ENCODE results near the gene RAP2B. TPM values are rescaled to one million over a fixed set of nuclear protein-coding genes. Genes with fewer than 3 reads are reported as not detected.
"Not testable (repeated sequence)": the region's sequence is repeated elsewhere in the genome, so short reads cannot be mapped to it uniquely, and the experiment has no call there.

RAP2B gene
- 9.5 TPM for polyA plus RNA-seq (2013, experiment 1 of 2)
- polyA plus RNA-seq (2013, experiment 2 of 2): 10.1 TPM

DNA sequence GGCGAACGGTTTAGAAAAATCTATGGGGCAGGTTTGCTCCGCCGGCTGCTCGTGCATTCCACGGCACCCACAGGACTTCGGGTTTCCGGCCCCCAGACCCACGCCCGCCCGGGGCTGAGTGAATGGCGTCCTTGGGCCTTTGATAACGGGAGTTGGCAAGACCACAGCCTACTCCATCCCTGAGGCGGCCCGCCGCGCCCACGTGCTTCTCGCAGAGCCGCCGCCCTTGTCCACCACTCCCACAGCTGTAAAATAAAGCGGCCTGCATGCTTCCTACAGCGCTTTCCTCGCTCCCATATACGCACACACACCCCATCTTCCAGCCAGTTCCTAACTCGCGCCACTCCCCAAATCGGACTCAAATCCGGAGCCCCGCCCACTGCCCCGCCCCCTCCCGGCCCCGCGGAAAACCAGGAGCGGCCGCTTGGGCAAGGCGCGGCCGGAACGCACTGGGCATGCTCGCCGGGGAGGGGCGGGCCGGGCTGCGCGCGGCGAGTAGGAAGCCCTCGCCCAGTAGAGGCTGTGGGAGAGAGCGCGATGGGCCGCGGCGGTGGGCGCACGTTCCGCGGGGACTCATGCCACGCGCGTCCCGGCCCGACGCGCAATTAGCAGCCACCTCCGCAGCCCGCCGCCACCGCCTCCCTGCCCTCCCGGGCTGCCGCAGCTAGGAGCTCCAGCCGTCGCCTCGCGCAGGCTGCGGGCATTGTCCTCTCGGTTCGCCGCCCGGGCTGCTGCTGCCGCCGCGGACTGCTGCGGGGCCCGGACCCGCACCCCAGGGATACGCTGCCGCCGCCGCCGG lies at the start of gene RAP2B:
RAP2B (plus strand) TSS at position 513 of the 799 bp plus-strand sequence. CDS start 468 bp downstream, outside the sequence.
- Histone ChIP-seq H3K4me1 (ENCODE audit: control insufficient read depth, insufficient read depth, low read depth, low read length) (peaks cover 7% of the 10 kb centered on the region), H2BK15ac (ENCODE audit: low read depth, poor library complexity, severe bottlenecking) (peak within 1 kb of the TSS; percentile 86), H4K8ac (ENCODE audit: low read length) (peak within 1 kb of the TSS; percentile 87), H2BK12ac (ENCODE audit: low read length in 2 of 2) (peak within 1 kb of the TSS in 1 of 2 experiments; percentile 60), H3K4ac (ENCODE audit: low read depth in 1 of 2, low read length in 2 of 2) (peak within 1 kb of the TSS; percentile 35 to 54), H2BK5ac (ENCODE audit: low read depth, low read length, poor library complexity, severe bottlenecking) (peak within 1 kb of the TSS; percentile 95), H3K18ac (ENCODE audit: low read depth in 1 of 2, low read length in 2 of 2) (peak within 1 kb of the TSS; percentile 83 to 94), H2BK120ac (ENCODE audit: low read depth, low read length) (peak within 1 kb of the TSS; percentile 75), H3K27me3 (ENCODE audit: control insufficient read depth in 1 of 2, insufficient read depth in 1 of 2, low read length in 2 of 2) (no peaks in the 10 kb centered on the region), H4K91ac (ENCODE audit: low read length) (peak within 1 kb of the TSS; percentile 93), H2AK5ac (ENCODE audit: low read length, severe bottlenecking) (no peak within 1 kb of the TSS), H3K4me2 (ENCODE audit: low read length, poor library complexity, severe bottlenecking) (peak within 1 kb of the TSS; percentile 79), H3K23ac (ENCODE audit: low read length in 2 of 2) (peak within 1 kb of the TSS in 1 of 2 experiments; percentile 54), H3K14ac (ENCODE audit: low read length in 2 of 2) (peak within 1 kb of the TSS in 1 of 2 experiments; percentile 82), H3K9ac (ENCODE audit: low read length) (peak within 1 kb of the TSS; percentile 99), H3K9me3 (ENCODE audit: control insufficient read depth, low read length) (no peaks in the 10 kb centered on the region), H3K27ac (ENCODE audit: low read length, poor library complexity, severe bottlenecking) (peak within 1 kb of the TSS; percentile 100), H3K36me3 (ENCODE audit: control insufficient read depth in 1 of 2, insufficient read depth in 2 of 2, low read depth in 1 of 2, low read length in 2 of 2) (peaks cover 0 to 24% of the 10 kb centered on the region in 2 experiments), H3K4me3 (ENCODE audit: insufficient read depth in 1 of 2, low read depth in 1 of 2, low read length in 2 of 2) (peak within 1 kb of the TSS; percentile 88 to 98), H2AFZ (ENCODE audit: low read depth, low read length) (peak within 1 kb of the TSS; percentile 85), H3K79me1 (replicated peaks; ENCODE audit: low read length, poor library complexity, severe bottlenecking) (no peaks in the 10 kb centered on the region)
- under 1% methylated on average over 60 of the region's 91 CpGs for WGBS
- peak; percentile 96 for DNase-seq

- H3K79me1 ChIP-seq (replicated peaks; ENCODE audit: low read length, poor library complexity, severe bottlenecking): no peaks in the 10 kb centered on the region
- H2BK120ac ChIP-seq (ENCODE audit: low read depth, low read length): no peak overlapping the region
- DNase-seq: no peak
- no peaks in the 10 kb centered on the region for H3K4me1 ChIP-seq (ENCODE audit: control insufficient read depth, insufficient read depth, low read depth, low read length)
- no peak overlapping the region for H2BK5ac ChIP-seq (ENCODE audit: low read depth, low read length, poor library complexity, severe bottlenecking)
- H3K9me3 ChIP-seq (ENCODE audit: control insufficient read depth, low read length): no peaks in the 10 kb centered on the region
- H3K14ac ChIP-seq (ENCODE audit: low read length in 2 of 2): no peak overlapping the region
- H3K27ac ChIP-seq (ENCODE audit: low read length, poor library complexity, severe bottlenecking): no peak overlapping the region
- no peak overlapping the region for H2BK15ac ChIP-seq (ENCODE audit: low read depth, poor library complexity, severe bottlenecking)
- no peaks in the 10 kb centered on the region for H3K36me3 ChIP-seq (ENCODE audit: control insufficient read depth in 1 of 2, insufficient read depth in 2 of 2, low read depth in 1 of 2, low read length in 2 of 2)
- H2BK12ac ChIP-seq (ENCODE audit: low read length in 2 of 2): no peak overlapping the region
- WGBS: 100% methylated on average over 2 of the region's 4 CpGs
- H3K4ac ChIP-seq (ENCODE audit: low read depth in 1 of 2, low read length in 2 of 2): no peak overlapping the region
- H3K18ac ChIP-seq (ENCODE audit: low read depth in 1 of 2, low read length in 2 of 2): no peak overlapping the region
- H4K91ac ChIP-seq (ENCODE audit: low read length): no peak overlapping the region
- H3K9ac ChIP-seq (ENCODE audit: low read length): no peak overlapping the region
- H4K8ac ChIP-seq (ENCODE audit: low read length): no peak overlapping the region
- no peak overlapping the region for H2AFZ ChIP-seq (ENCODE audit: low read depth, low read length)
- no peak overlapping the region for H3K4me2 ChIP-seq (ENCODE audit: low read length, poor library complexity, severe bottlenecking)
- no peak overlapping the region for H2AK5ac ChIP-seq (ENCODE audit: low read length, severe bottlenecking)
- H3K4me3 ChIP-seq (ENCODE audit: insufficient read depth in 1 of 2, low read depth in 1 of 2, low read length in 2 of 2): no peak overlapping the region
- H3K23ac ChIP-seq (ENCODE audit: low read length in 2 of 2): no peak overlapping the region
- H3K27me3 ChIP-seq (ENCODE audit: control insufficient read depth in 1 of 2, insufficient read depth in 1 of 2, low read length in 2 of 2): no peaks in the 10 kb centered on the region
These were observed 48.5 kb upstream of the RAP2B start for GRCh38 chr3:153113541-153113940.

- not testable (repeated sequence) for H2BK5ac ChIP-seq (ENCODE audit: low read depth, low read length, poor library complexity, severe bottlenecking); H2BK120ac ChIP-seq (ENCODE audit: low read depth, low read length); H3K36me3 ChIP-seq (ENCODE audit: control insufficient read depth in 1 of 2, insufficient read depth in 2 of 2, low read depth in 1 of 2, low read length in 2 of 2); H3K4me1 ChIP-seq (ENCODE audit: control insufficient read depth, insufficient read depth, low read depth, low read length); H4K91ac ChIP-seq (ENCODE audit: low read length); H3K4me3 ChIP-seq (ENCODE audit: insufficient read depth in 1 of 2, low read depth in 1 of 2, low read length in 2 of 2); H2BK15ac ChIP-seq (ENCODE audit: low read depth, poor library complexity, severe bottlenecking); H3K4me2 ChIP-seq (ENCODE audit: low read length, poor library complexity, severe bottlenecking); H3K27me3 ChIP-seq (ENCODE audit: control insufficient read depth in 1 of 2, insufficient read depth in 1 of 2, low read length in 2 of 2); H2AK5ac ChIP-seq (ENCODE audit: low read length, severe bottlenecking); H3K79me1 ChIP-seq (replicated peaks; ENCODE audit: low read length, poor library complexity, severe bottlenecking); H3K14ac ChIP-seq (ENCODE audit: low read length in 2 of 2); H3K23ac ChIP-seq (ENCODE audit: low read length in 2 of 2); H3K27ac ChIP-seq (ENCODE audit: low read length, poor library complexity, severe bottlenecking); H2BK12ac ChIP-seq (ENCODE audit: low read length in 2 of 2); H3K9ac ChIP-seq (ENCODE audit: low read length); H3K18ac ChIP-seq (ENCODE audit: low read depth in 1 of 2, low read length in 2 of 2); H4K8ac ChIP-seq (ENCODE audit: low read length); H2AFZ ChIP-seq (ENCODE audit: low read depth, low read length); H3K4ac ChIP-seq (ENCODE audit: low read depth in 1 of 2, low read length in 2 of 2); H3K9me3 ChIP-seq (ENCODE audit: control insufficient read depth, low read length); DNase-seq
- WGBS: 100% methylated on average over 1 of the region's 3 CpGs
These were observed 47.8 kb upstream of the RAP2B start for GRCh38 chr3:153114270-153114669.

DNA sequence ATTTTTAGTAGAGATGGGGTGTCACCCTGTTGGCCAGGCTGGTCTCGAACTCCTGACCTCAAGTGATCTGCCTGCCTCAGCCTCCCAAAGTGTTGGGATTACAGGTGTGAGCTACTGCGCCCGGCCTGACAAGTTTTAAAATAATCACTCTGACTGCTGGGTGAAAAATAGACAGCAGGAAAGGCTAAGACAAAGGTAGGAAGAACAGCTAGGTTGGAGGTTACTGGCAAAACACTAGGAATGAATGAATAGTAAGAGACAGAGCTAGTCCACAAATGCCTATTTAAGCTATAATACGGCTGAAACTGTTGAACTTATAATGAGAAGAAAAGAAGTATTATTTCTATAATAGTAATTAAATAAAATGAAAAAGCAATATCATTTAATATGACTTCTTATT lies 46.7 kb upstream of the RAP2B start:
- Histone ChIP-seq H3K9me3 (ENCODE audit: control insufficient read depth, low read length) (no peaks in the 10 kb centered on the region), H3K4me1 (ENCODE audit: control insufficient read depth, insufficient read depth, low read depth, low read length) (no peaks in the 10 kb centered on the region), H3K4me3 (ENCODE audit: insufficient read depth in 1 of 2, low read depth in 1 of 2, low read length in 2 of 2) (no peak overlapping the region), H2BK15ac (ENCODE audit: low read depth, poor library complexity, severe bottlenecking) (no peak overlapping the region), H3K27me3 (ENCODE audit: control insufficient read depth in 1 of 2, insufficient read depth in 1 of 2, low read length in 2 of 2) (no peaks in the 10 kb centered on the region), H2BK120ac (ENCODE audit: low read depth, low read length) (no peak overlapping the region), H2BK5ac (ENCODE audit: low read depth, low read length, poor library complexity, severe bottlenecking) (no peak overlapping the region), H3K9ac (ENCODE audit: low read length) (no peak overlapping the region), H3K4ac (ENCODE audit: low read depth in 1 of 2, low read length in 2 of 2) (no peak overlapping the region), H2AFZ (ENCODE audit: low read depth, low read length) (no peak overlapping the region), H4K8ac (ENCODE audit: low read length) (no peak overlapping the region), H3K23ac (ENCODE audit: low read length in 2 of 2) (no peak overlapping the region), H2AK5ac (ENCODE audit: low read length, severe bottlenecking) (no peak overlapping the region), H3K27ac (ENCODE audit: low read length, poor library complexity, severe bottlenecking) (no peak overlapping the region), H2BK12ac (ENCODE audit: low read length in 2 of 2) (no peak overlapping the region), H3K79me1 (replicated peaks; ENCODE audit: low read length, poor library complexity, severe bottlenecking) (no peaks in the 10 kb centered on the region), H3K14ac (ENCODE audit: low read length in 2 of 2) (no peak overlapping the region), H4K91ac (ENCODE audit: low read length) (no peak overlapping the region), H3K36me3 (ENCODE audit: control insufficient read depth in 1 of 2, insufficient read depth in 2 of 2, low read depth in 1 of 2, low read length in 2 of 2) (no peaks in the 10 kb centered on the region), H3K18ac (ENCODE audit: low read depth in 1 of 2, low read length in 2 of 2) (no peak overlapping the region), H3K4me2 (ENCODE audit: low read length, poor library complexity, severe bottlenecking) (no peak overlapping the region)
- no peak for DNase-seq
- 94% methylated on average over 3 of the region's 4 CpGs for WGBS
